Head of caudate nucleus (tissue), 42 donors: ENCODE measurements around the gene GHRL.

ENCODE experiments used
- DNase-seq, 42 donors: peaks; one replicate each; pipeline versions ENCODE4 v3.0.0 to v3.0.0-alpha.2; 2020 to 2021; ENCODE audit warnings: mixed read lengths in 7 of 42
- intact Hi-C: fragments of 100-400 bp; cut with DNase I; formaldehyde crosslinking; loops from one replicate; pipeline ENCODE4 v1.15.0; 2022

The GHRL gene

GRCh38 chr3:10329495-10330015, 36.8 kb upstream of the GHRL start:
- intact Hi-C loops = no loop called here
- no peak for DNase-seq

GRCh38 chr3:10328460-10329071, 35.8 kb upstream of the GHRL start:
- peak in 1 of 42 donors; percentile 29 for DNase-seq
- intact Hi-C loops = no loop called here

GRCh38 chr3:10327592-10327991, 34.8 kb upstream of the GHRL start:
- no peak for DNase-seq
- intact Hi-C loops = no loop called here

- intact Hi-C loops = no loop called here
- peak in 3 of 42 donors; percentile 12 to 52 (median 28) for DNase-seq
These were observed 29.6 kb upstream of the GHRL start for GRCh38 chr3:10322352-10322710.

- intact Hi-C loops = no loop called here
These were observed 29.0 kb upstream of the GHRL start for GRCh38 chr3:10321630-10322351.

GRCh38 chr3:10320320-10320677, 27.6 kb upstream of the GHRL start:
- intact Hi-C loops = no loop called here
- DNase-seq = no peak

More at GRCh38 chr3:10321630-10322351, 29.0 kb upstream of the GHRL start:
- DNase-seq = peak in 1 of 42 donors; percentile 21

GRCh38 chr3:10319804-10320203, 27.1 kb upstream of the GHRL start:
- intact Hi-C loops = no loop called here
- DNase-seq = no peak

- no peak for DNase-seq
- intact Hi-C loops = no loop called here
These were observed 26.5 kb upstream of the GHRL start for GRCh38 chr3:10319251-10319650.

- DNase-seq = no peak
- intact Hi-C loops = no loop called here
These were observed 25.2 kb upstream of the GHRL start for GRCh38 chr3:10317961-10318350.

- peak in 25 of 42 donors; percentile 22 to 83 (median 54) for DNase-seq
- intact Hi-C loops = no loop called here
These were observed 24.7 kb upstream of the GHRL start for GRCh38 chr3:10317311-10317960.

- intact Hi-C loops = no loop called here
- peak in 4 of 42 donors; percentile 32 to 52 (median 34) for DNase-seq
These were observed 23.1 kb upstream of the GHRL start for GRCh38 chr3:10315771-10316344.

- intact Hi-C loops = no loop called here
- DNase-seq = no peak
These were observed 22.4 kb upstream of the GHRL start for GRCh38 chr3:10315101-10315500.

- no peak for DNase-seq
- intact Hi-C loops = no loop called here
These were observed 20.1 kb upstream of the GHRL start for GRCh38 chr3:10312861-10313260.

GRCh38 chr3:10312391-10312790, 19.6 kb upstream of the GHRL start:
- no peak for DNase-seq
- intact Hi-C loops = no loop called here

GRCh38 chr3:10311710-10312109, 19.0 kb upstream of the GHRL start:
- no peak for DNase-seq
- intact Hi-C loops = no loop called here

- intact Hi-C loops = no loop called here
- DNase-seq = no peak
These were observed 17.8 kb upstream of the GHRL start for GRCh38 chr3:10310578-10310977.

GRCh38 chr3:10309736-10310135, 17.0 kb upstream of the GHRL start:
- DNase-seq = no peak
- intact Hi-C loops = no loop called here

- DNase-seq = no peak
- intact Hi-C loops = no loop called here
These were observed 15.9 kb upstream of the GHRL start for GRCh38 chr3:10308678-10309077.

GRCh38 chr3:10306156-10306555, 13.4 kb upstream of the GHRL start:
- intact Hi-C loops = no loop called here
- DNase-seq = no peak

GRCh38 chr3:10305331-10305902, 12.7 kb upstream of the GHRL start:
- intact Hi-C loops = no loop called here
- no peak for DNase-seq
